HL-60 (cell line): ENCODE results near the gene SLC16A4.

Experiments
- POLR2AphosphoS5 ChIP-seq: IDR thresholded peaks from 2 replicates; pipeline ENCODE4 v1.6.1; 2012; ENCODE audit warnings: low read depth
- TF ChIP-seq, protein P1 (sequence below): IDR thresholded peaks from one replicate; pipeline ENCODE4 v1.5.1; 2011; ENCODE audit warnings: low read length, control low read depth, inconsistent platforms; ENCODE audit not compliant: insufficient read depth
- TF ChIP-seq, protein P2 (sequence below): IDR thresholded peaks from 2 replicates; pipeline ENCODE4 v1.6.1; 2012; ENCODE audit warnings: low read depth; ENCODE audit not compliant: insufficient replicate concordance

DNA sequence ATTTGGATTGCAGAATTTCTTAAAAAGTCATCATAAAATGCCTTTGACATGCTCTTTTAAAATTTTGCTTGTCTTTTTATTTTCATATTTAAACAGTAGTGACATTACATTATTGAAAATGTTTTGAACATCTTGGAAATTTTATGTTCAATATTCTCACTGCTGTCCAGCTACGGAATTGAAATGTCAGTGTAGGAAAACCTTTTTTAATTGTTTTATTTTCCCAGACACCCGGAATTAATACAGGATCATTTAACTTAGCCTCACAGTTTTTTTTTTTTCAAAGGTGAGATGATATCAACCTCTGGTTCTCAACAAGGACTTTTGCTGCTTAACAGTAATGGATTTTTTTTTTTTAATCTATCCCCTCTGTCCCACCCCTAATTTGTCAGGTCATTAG, 47.6 kb downstream of the SLC16A4 start:
- TF ChIP-seq, protein P1, sequence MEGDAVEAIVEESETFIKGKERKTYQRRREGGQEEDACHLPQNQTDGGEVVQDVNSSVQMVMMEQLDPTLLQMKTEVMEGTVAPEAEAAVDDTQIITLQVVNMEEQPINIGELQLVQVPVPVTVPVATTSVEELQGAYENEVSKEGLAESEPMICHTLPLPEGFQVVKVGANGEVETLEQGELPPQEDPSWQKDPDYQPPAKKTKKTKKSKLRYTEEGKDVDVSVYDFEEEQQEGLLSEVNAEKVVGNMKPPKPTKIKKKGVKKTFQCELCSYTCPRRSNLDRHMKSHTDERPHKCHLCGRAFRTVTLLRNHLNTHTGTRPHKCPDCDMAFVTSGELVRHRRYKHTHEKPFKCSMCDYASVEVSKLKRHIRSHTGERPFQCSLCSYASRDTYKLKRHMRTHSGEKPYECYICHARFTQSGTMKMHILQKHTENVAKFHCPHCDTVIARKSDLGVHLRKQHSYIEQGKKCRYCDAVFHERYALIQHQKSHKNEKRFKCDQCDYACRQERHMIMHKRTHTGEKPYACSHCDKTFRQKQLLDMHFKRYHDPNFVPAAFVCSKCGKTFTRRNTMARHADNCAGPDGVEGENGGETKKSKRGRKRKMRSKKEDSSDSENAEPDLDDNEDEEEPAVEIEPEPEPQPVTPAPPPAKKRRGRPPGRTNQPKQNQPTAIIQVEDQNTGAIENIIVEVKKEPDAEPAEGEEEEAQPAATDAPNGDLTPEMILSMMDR, result no peak
- TF ChIP-seq, protein P2, sequence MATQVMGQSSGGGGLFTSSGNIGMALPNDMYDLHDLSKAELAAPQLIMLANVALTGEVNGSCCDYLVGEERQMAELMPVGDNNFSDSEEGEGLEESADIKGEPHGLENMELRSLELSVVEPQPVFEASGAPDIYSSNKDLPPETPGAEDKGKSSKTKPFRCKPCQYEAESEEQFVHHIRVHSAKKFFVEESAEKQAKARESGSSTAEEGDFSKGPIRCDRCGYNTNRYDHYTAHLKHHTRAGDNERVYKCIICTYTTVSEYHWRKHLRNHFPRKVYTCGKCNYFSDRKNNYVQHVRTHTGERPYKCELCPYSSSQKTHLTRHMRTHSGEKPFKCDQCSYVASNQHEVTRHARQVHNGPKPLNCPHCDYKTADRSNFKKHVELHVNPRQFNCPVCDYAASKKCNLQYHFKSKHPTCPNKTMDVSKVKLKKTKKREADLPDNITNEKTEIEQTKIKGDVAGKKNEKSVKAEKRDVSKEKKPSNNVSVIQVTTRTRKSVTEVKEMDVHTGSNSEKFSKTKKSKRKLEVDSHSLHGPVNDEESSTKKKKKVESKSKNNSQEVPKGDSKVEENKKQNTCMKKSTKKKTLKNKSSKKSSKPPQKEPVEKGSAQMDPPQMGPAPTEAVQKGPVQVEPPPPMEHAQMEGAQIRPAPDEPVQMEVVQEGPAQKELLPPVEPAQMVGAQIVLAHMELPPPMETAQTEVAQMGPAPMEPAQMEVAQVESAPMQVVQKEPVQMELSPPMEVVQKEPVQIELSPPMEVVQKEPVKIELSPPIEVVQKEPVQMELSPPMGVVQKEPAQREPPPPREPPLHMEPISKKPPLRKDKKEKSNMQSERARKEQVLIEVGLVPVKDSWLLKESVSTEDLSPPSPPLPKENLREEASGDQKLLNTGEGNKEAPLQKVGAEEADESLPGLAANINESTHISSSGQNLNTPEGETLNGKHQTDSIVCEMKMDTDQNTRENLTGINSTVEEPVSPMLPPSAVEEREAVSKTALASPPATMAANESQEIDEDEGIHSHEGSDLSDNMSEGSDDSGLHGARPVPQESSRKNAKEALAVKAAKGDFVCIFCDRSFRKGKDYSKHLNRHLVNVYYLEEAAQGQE, result no peak
- TF ChIP-seq POLR2AphosphoS5, result no peak
